Measurements from ENCODE around the gene DDX10. TPM values are rescaled to one million over a fixed set of nuclear protein-coding genes. Genes with fewer than 3 reads are reported as not detected.
"Not testable (repeated sequence)": the region's sequence is repeated elsewhere in the genome, so short reads cannot be mapped to it uniquely, and the experiment has no call there.

Gene DDX10
- total RNA-seq, 2 donors from 2014 or later = 18.5 to 33.1 TPM

GRCh38 chr11:108774037-108774730 is 109.3 kb downstream of the DDX10 start:
- WGBS = 69% methylated on average over 5 of the region's 5 CpGs
- no peak overlapping the region for H3K4me3 ChIP-seq
- H3K27ac ChIP-seq = no peak overlapping the region
- H3K9me3 ChIP-seq = no peaks in the 10 kb centered on the region
- intact Hi-C loops (cut with DNase I) = no loop called here
- DNase-seq (ENCODE audit: low spot score) = no peak
- no peaks in the 10 kb centered on the region for H3K36me3 ChIP-seq
- TF ChIP-seq POLR2A (IDR thresholded peaks at IDR 0.05) (no peak), POLR2AphosphoS5 (IDR thresholded peaks at IDR 0.05) (no peak), CTCF (IDR thresholded peaks at IDR 0.05) (no peak)
- H3K4me1 ChIP-seq (replicated peaks) = no peaks in the 10 kb centered on the region
- no peaks in the 10 kb centered on the region for H3K27me3 ChIP-seq (replicated peaks; ENCODE audit: insufficient read depth)

GRCh38 chr11:108775324-108775723 is 110.5 kb downstream of the DDX10 start:
- intact Hi-C loops (cut with DNase I) = no loop called here
- H3K4me3 ChIP-seq = no peak overlapping the region
- no peak for DNase-seq (ENCODE audit: low spot score)
- no peaks in the 10 kb centered on the region for H3K9me3 ChIP-seq
- H3K27me3 ChIP-seq (replicated peaks; ENCODE audit: insufficient read depth) = no peaks in the 10 kb centered on the region
- no peaks in the 10 kb centered on the region for H3K36me3 ChIP-seq
- H3K4me1 ChIP-seq (replicated peaks) = no peaks in the 10 kb centered on the region
- no peak for TF ChIP-seq CTCF (IDR thresholded peaks at IDR 0.05)
- no peak overlapping the region for H3K27ac ChIP-seq
- 95% methylated on average over 1 of the region's 1 CpG for WGBS

- 83% methylated on average over 4 of the region's 4 CpGs for WGBS
- H3K27ac ChIP-seq; H3K4me3 ChIP-seq; H3K27me3 ChIP-seq (replicated peaks; ENCODE audit: insufficient read depth); H3K9me3 ChIP-seq; intact Hi-C loops (cut with DNase I); DNase-seq (ENCODE audit: low spot score); H3K36me3 ChIP-seq; H3K4me1 ChIP-seq (replicated peaks): not testable (repeated sequence)
These were observed 114.3 kb downstream of the DDX10 start for GRCh38 chr11:108779147-108779546.

GRCh38 chr11:108780119-108780518 is 115.2 kb downstream of the DDX10 start:
- WGBS = 27% methylated on average over 1 of the region's 1 CpG
- H3K4me1 ChIP-seq (replicated peaks) = no peaks in the 10 kb centered on the region
- H3K36me3 ChIP-seq = no peaks in the 10 kb centered on the region
- no peak for DNase-seq (ENCODE audit: low spot score)
- H3K27me3 ChIP-seq (replicated peaks; ENCODE audit: insufficient read depth) = no peaks in the 10 kb centered on the region
- H3K9me3 ChIP-seq = no peaks in the 10 kb centered on the region
- no peak overlapping the region for H3K4me3 ChIP-seq
- TF ChIP-seq POLR2AphosphoS5 (IDR thresholded peaks at IDR 0.05) = no peak
- TF ChIP-seq POLR2A (IDR thresholded peaks at IDR 0.05) = no peak
- TF ChIP-seq CTCF (IDR thresholded peaks at IDR 0.05) = no peak
- no peak overlapping the region for H3K27ac ChIP-seq
- intact Hi-C loops (cut with DNase I) = no loop called here

GRCh38 chr11:108781946-108782345 is 117.1 kb downstream of the DDX10 start:
- 70% methylated on average over 2 of the region's 2 CpGs for WGBS
- no peak overlapping the region for H3K4me3 ChIP-seq
- H3K27me3 ChIP-seq (replicated peaks; ENCODE audit: insufficient read depth) = no peaks in the 10 kb centered on the region
- DNase-seq (ENCODE audit: low spot score) = no peak
- no peaks in the 10 kb centered on the region for H3K9me3 ChIP-seq
- H3K27ac ChIP-seq = no peak overlapping the region
- no peaks in the 10 kb centered on the region for H3K4me1 ChIP-seq (replicated peaks)
- H3K36me3 ChIP-seq = no peaks in the 10 kb centered on the region
- no peak for TF ChIP-seq CTCF (IDR thresholded peaks at IDR 0.05)
- TF ChIP-seq POLR2A (IDR thresholded peaks at IDR 0.05) = no peak
- TF ChIP-seq POLR2AphosphoS5 (IDR thresholded peaks at IDR 0.05) = no peak
- intact Hi-C loops (cut with DNase I) = no loop called here
